Caco-2 (cell line): ENCODE results near the gene SKP2. TPM values are rescaled to one million over a fixed set of nuclear protein-coding genes. Genes with fewer than 3 reads are reported as not detected.
"Not testable (repeated sequence)": the region's sequence is repeated elsewhere in the genome, so short reads cannot be mapped to it uniquely, and the experiment has no call there.

Source experiments
- BruUV-seq: library from RNA; stranded (reverse); fragments of 400-500 nt; replicated peaks from 2 replicates; lab custom pipeline; 2021; lab: Mats Ljungman, UMichigan
- CTCF ChIA-PET: fragments of 300-600 bp; sonication (Branson Sonifier 250); formaldehyde crosslinking; loops from one replicate; lab custom pipeline; 2022; ENCODE audit warnings: antibody characterized with exemption; lab: Charles Lee
- POLR2A ChIA-PET: fragments of 300-600 bp; sonication (Branson Sonifier 250); formaldehyde crosslinking; loops from one replicate; lab custom pipeline; 2022; ENCODE audit warnings: antibody characterized with exemption; lab: Charles Lee
- DNase-seq, 2 experiments: peaks; one replicate each; pipeline versions ENCODE4 v3.0.0 to v3.0.0-alpha.2; 2020 to 2022
- H3K27me3 ChIP-seq: replicated peaks from 2 replicates; pipeline ENCODE4 v1.6.0; 2011; ENCODE audit warnings: low read length; ENCODE audit not compliant: control insufficient read depth, insufficient read depth
- H3K36me3 ChIP-seq: 2 replicates; pipeline ENCODE4 v1.5.1; 2011; ENCODE audit warnings: low read length; ENCODE audit not compliant: control insufficient read depth, insufficient read depth
- H3K4me1 ChIP-seq: fragments of 250-450 bp; sonication (Bioruptor Pico); 2 replicates; pipeline ENCODE4 v1.5.1; 2020; ENCODE audit warnings: mild to moderate bottlenecking
- H3K4me3 ChIP-seq: 2 replicates; pipeline ENCODE4 v1.5.1; 2011; ENCODE audit warnings: low read depth, mild to moderate bottlenecking, control low read depth, low read length
- H3K9me3 ChIP-seq: fragments of 250-450 bp; sonication (Bioruptor Pico); 2 replicates; pipeline ENCODE4 v1.5.1; 2020; ENCODE audit warnings: mild to moderate bottlenecking, moderate library complexity
- H3K27ac Mint-ChIP-seq: one replicate; pipeline ENCODE4 v1.8.0; 2022; ENCODE audit warnings: mixed read lengths; ENCODE audit not compliant: unreplicated experiment
- H3K27me3 Mint-ChIP-seq: one replicate; pipeline ENCODE4 v1.8.0; 2022; ENCODE audit warnings: mixed read lengths; ENCODE audit not compliant: insufficient read depth, unreplicated experiment
- H3K36me3 Mint-ChIP-seq: one replicate; pipeline ENCODE4 v1.8.0; 2022; ENCODE audit warnings: mild to moderate bottlenecking, mixed read lengths; ENCODE audit not compliant: insufficient read depth, unreplicated experiment
- H3K4me1 Mint-ChIP-seq: one replicate; pipeline ENCODE4 v1.8.0; 2022; ENCODE audit warnings: low read depth, mixed read lengths; ENCODE audit not compliant: unreplicated experiment
- H3K4me3 Mint-ChIP-seq: one replicate; pipeline ENCODE4 v1.8.0; 2022; ENCODE audit warnings: mild to moderate bottlenecking, moderate library complexity, mixed read lengths; ENCODE audit not compliant: unreplicated experiment
- H3K9me3 Mint-ChIP-seq: one replicate; pipeline ENCODE4 v1.8.0; 2022; ENCODE audit warnings: mixed read lengths; ENCODE audit not compliant: unreplicated experiment
- intact Hi-C: fragments of 100-400 bp; cut with micrococcal nuclease; formaldehyde crosslinking; loops from one replicate; pipeline ENCODE4 v1.10.0; 2022; ENCODE audit not compliant: unreplicated experiment
- total RNA-seq: library from RNA; stranded (reverse); gene quantifications from 2 replicates; pipeline ENCODE4 v1.2.3, GENCODE V29; 2022
- TF ChIP-seq, protein P1 (sequence below), 2 experiments: fragments of 200-600 bp in 1 of 2; IDR thresholded peaks; 1 replicate in 1 of 2; 2 replicates in 1 of 2; pipeline versions ENCODE4 v1.5.1 to v1.8.0; 2011 to 2022; ENCODE audit warnings: antibody characterized with exemption in 1 of 2, control low read depth in 1 of 2, inconsistent platforms in 1 of 2, low read depth in 1 of 2, low read length in 1 of 2, mild to moderate bottlenecking in 1 of 2, moderate library complexity in 1 of 2; ENCODE audit not compliant: insufficient read depth in 1 of 2, severe bottlenecking in 1 of 2, unreplicated experiment in 1 of 2

The SKP2 gene
- total RNA-seq, 1 experiment from 2014 or later: 230 TPM

DNA sequence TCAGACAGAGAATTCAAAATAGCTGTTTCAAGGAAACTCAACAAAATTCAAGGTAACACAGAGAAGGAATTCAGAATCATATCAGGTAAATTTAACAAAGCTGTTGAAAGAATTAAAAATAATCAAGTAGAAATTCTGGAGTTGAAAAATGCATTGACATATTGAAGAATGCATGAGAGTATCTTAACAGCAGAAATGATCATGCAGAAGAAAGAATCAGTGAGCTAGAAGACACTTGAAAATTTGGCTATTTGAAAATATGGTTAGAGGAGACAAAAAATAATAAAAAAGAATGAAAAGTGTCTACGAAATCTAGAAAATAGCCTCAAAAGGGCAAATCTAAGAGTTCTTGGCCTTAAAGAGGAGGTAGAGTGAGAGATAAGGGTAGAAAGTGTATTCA, 23.1 kb upstream of the SKP2 start:
- H3K27me3 Mint-ChIP-seq: no peaks in the 10 kb centered on the region
- peaks cover 3% of the 10 kb centered on the region; the same call in 1 of the 2 replicates for H3K9me3 ChIP-seq
- H3K4me1 ChIP-seq: peaks cover 23% of the 10 kb centered on the region
- ChIA-PET CTCF (no interaction called here), POLR2A (interaction anchor here (0.6 kb wide), 1 partner anchor 186 kb away, joined by 3 read pairs; no protein-coding TSS in a partner anchor)
- no TSS peak for BruUV-seq
- H3K36me3 ChIP-seq: no peaks in the 10 kb centered on the region
- intact Hi-C loops: no loop called here
- peaks cover 4% of the 10 kb centered on the region for H3K36me3 Mint-ChIP-seq
- peaks cover 12% of the 10 kb centered on the region for H3K9me3 Mint-ChIP-seq
- no peak overlapping the region for H3K4me3 ChIP-seq
- DNase-seq: no peak
- peaks cover 11% of the 10 kb centered on the region for H3K4me1 Mint-ChIP-seq
- TF ChIP-seq, protein P1, sequence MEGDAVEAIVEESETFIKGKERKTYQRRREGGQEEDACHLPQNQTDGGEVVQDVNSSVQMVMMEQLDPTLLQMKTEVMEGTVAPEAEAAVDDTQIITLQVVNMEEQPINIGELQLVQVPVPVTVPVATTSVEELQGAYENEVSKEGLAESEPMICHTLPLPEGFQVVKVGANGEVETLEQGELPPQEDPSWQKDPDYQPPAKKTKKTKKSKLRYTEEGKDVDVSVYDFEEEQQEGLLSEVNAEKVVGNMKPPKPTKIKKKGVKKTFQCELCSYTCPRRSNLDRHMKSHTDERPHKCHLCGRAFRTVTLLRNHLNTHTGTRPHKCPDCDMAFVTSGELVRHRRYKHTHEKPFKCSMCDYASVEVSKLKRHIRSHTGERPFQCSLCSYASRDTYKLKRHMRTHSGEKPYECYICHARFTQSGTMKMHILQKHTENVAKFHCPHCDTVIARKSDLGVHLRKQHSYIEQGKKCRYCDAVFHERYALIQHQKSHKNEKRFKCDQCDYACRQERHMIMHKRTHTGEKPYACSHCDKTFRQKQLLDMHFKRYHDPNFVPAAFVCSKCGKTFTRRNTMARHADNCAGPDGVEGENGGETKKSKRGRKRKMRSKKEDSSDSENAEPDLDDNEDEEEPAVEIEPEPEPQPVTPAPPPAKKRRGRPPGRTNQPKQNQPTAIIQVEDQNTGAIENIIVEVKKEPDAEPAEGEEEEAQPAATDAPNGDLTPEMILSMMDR (IDR thresholded peaks at IDR 0.05; ENCODE audit: insufficient read depth in 1 of 2, low read depth in 1 of 2, low read length in 1 of 2, severe bottlenecking in 1 of 2, unreplicated experiment in 1 of 2): no peak
- H3K27ac Mint-ChIP-seq: no peak overlapping the region
- H3K27me3 ChIP-seq: no peaks in the 10 kb centered on the region
- no peak overlapping the region for H3K4me3 Mint-ChIP-seq

DNA sequence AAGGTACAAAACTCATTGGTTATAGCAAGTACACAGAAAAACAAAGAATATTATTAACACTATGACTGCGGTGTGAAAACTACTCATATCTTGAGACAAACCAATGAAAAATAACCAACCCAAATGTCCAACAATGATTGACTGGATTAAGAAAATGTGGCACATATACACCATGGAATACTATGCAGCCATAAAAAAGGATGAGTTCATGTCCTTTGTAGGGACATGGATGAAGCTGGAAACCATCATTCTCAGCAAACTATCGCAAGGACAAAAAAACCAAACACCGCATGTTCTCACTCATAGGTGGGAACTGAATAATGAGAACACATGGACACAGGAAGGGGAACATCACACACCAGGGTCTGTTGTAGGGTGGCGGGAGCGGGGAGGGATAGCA, 22.2 kb upstream of the SKP2 start:
- H3K9me3 Mint-ChIP-seq: peaks cover 12% of the 10 kb centered on the region
- peaks cover 11% of the 10 kb centered on the region for H3K4me1 Mint-ChIP-seq
- BruUV-seq, intact Hi-C loops, H3K9me3 ChIP-seq, DNase-seq, H3K27me3 Mint-ChIP-seq, H3K27me3 ChIP-seq, CTCF ChIA-PET, H3K36me3 ChIP-seq, H3K4me3 ChIP-seq, POLR2A ChIA-PET, H3K4me3 Mint-ChIP-seq, H3K36me3 Mint-ChIP-seq, H3K27ac Mint-ChIP-seq: not testable (repeated sequence)
- peaks cover 23% of the 10 kb centered on the region for H3K4me1 ChIP-seq

DNA sequence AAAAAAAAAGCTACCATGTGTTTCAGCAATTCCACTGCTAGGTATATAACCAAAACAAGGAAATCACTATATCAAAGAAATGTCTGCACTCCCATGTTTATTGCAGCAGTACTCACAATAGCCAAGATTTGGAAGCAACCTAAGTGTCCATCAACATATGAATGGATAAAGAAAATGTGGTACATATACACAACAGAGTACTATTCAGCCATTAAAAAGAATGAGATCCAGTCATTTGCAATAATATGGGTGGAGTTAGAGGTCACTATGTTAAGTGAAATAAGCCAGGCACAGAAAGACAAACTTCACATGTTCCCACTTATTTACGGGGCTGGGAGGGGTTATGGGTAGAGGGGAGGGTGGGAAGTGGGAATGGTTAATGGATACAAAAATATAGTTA, 18.9 kb upstream of the SKP2 start:
- H3K4me3 Mint-ChIP-seq, H3K4me1 Mint-ChIP-seq, H3K36me3 ChIP-seq, H3K36me3 Mint-ChIP-seq, POLR2A ChIA-PET, H3K27ac Mint-ChIP-seq, DNase-seq, CTCF ChIA-PET, H3K27me3 ChIP-seq, BruUV-seq, H3K9me3 ChIP-seq, intact Hi-C loops, H3K27me3 Mint-ChIP-seq, H3K4me1 ChIP-seq, H3K4me3 ChIP-seq: not testable (repeated sequence)
- H3K9me3 Mint-ChIP-seq: peaks cover 12% of the 10 kb centered on the region

DNA sequence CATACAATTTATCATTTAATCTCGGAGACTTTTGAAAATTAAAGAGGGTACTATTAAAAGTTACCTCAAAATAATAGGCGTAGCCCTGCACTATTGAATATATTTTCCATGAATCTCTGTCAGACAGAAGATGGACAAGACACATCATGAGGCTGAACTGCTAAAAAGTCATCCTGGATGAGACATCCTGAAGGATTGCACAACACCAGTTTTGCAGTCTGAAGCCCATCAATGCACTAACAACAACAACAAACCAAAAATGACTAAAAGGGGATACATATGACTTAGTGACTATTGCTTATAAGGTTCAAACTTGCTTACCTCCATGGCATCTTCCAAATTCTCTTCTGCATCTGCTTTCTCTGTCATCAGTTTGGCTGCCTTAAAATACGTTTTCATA, 15.9 kb upstream of the SKP2 start:
- Mint-ChIP-seq H3K9me3 (no peaks in the 10 kb centered on the region), H3K4me3 (no peak overlapping the region), H3K36me3 (peaks cover 16% of the 10 kb centered on the region), H3K27ac (no peak overlapping the region), H3K4me1 (no peaks in the 10 kb centered on the region), H3K27me3 (no peaks in the 10 kb centered on the region)
- CTCF ChIA-PET: no interaction called here
- intact Hi-C loops: no loop called here
- no peaks in the 10 kb centered on the region for H3K9me3 ChIP-seq
- H3K4me3 ChIP-seq: no peak overlapping the region
- DNase-seq: no peak
- no peaks in the 10 kb centered on the region for H3K4me1 ChIP-seq
- TF ChIP-seq, protein P1 (IDR thresholded peaks at IDR 0.05; ENCODE audit: insufficient read depth in 1 of 2, low read depth in 1 of 2, low read length in 1 of 2, severe bottlenecking in 1 of 2, unreplicated experiment in 1 of 2): no peak
- POLR2A ChIA-PET: no interaction called here
- BruUV-seq: no TSS peak
- no peaks in the 10 kb centered on the region; the same call in 1 of the 2 replicates for H3K36me3 ChIP-seq
- no peaks in the 10 kb centered on the region for H3K27me3 ChIP-seq
